Natural killer cell (primary cell): ENCODE data around the gene TRIM56. TPM values are rescaled to one million over a fixed set of nuclear protein-coding genes. Genes with fewer than 3 reads are reported as not detected.
A peak's percentile ranks its signal among the peaks of the same experiment; 100 is the strongest.
"Not testable (repeated sequence)": the region's sequence is repeated elsewhere in the genome, so short reads cannot be mapped to it uniquely, and the experiment has no call there.

Experiments
- ATAC-seq, 3 donors: fragments of 150-1000 bp in 2 of 3; fragments of 200-7000 bp in 1 of 3; cut with Tn5 transposase; 1 replicate in 1 of 3; 2 replicates in 2 of 3; pipeline ENCODE4 v1.10.0; 2021; ENCODE audit warnings: mild to moderate bottlenecking in 2 of 3, moderate library complexity in 2 of 3
- DNase-seq, 2 donors: peaks; one replicate each; pipeline versions ENCODE4 v3.0.0 to v3.0.0-alpha.2; 2013 to 2021; ENCODE audit warnings: mixed read lengths in 1 of 2
- H3K27ac ChIP-seq: one replicate; pipeline ENCODE4 v1.5.1; 2013; ENCODE audit warnings: mild to moderate bottlenecking, low read length
- H3K27me3 ChIP-seq: one replicate; pipeline ENCODE4 v1.6.1; 2013; ENCODE audit warnings: low read length; ENCODE audit not compliant: control insufficient read depth, insufficient read depth
- H3K36me3 ChIP-seq: one replicate; pipeline ENCODE4 v1.6.1; 2013; ENCODE audit warnings: low read length; ENCODE audit not compliant: control insufficient read depth, insufficient read depth
- H3K4me1 ChIP-seq: one replicate; pipeline ENCODE4 v1.6.1; 2013; ENCODE audit warnings: low read length; ENCODE audit not compliant: control insufficient read depth, insufficient read depth
- H3K4me3 ChIP-seq: one replicate; pipeline ENCODE4 v1.5.1; 2013; ENCODE audit warnings: low read length
- H3K9me3 ChIP-seq: one replicate; pipeline ENCODE4 v1.6.1; 2013; ENCODE audit warnings: low read length; ENCODE audit not compliant: control insufficient read depth, insufficient read depth
- H3K27ac Mint-ChIP-seq, 2 donors: one replicate each; pipeline ENCODE4 v1.8.0; 2022; ENCODE audit warnings: mild to moderate bottlenecking in 2 of 2, mixed read lengths in 2 of 2, moderate library complexity in 1 of 2
- H3K27me3 Mint-ChIP-seq, 2 donors: one replicate each; pipeline ENCODE4 v1.8.0; 2022; ENCODE audit warnings: low read depth in 2 of 2, mixed read lengths in 2 of 2
- H3K36me3 Mint-ChIP-seq: one replicate; pipeline ENCODE4 v1.8.0; 2022; ENCODE audit warnings: mixed read lengths
- H3K4me1 Mint-ChIP-seq, 2 donors: one replicate each; pipeline ENCODE4 v1.8.0; 2022; ENCODE audit warnings: mixed read lengths in 2 of 2
- H3K4me3 Mint-ChIP-seq: one replicate; pipeline ENCODE4 v1.8.0; 2022; ENCODE audit warnings: mild to moderate bottlenecking, moderate library complexity, mixed read lengths
- H3K9me3 Mint-ChIP-seq, 2 donors: one replicate each; pipeline ENCODE4 v1.8.0; 2022; ENCODE audit warnings: mixed read lengths in 2 of 2
- CTCF ChIP-seq: fragments of 200-600 bp; IDR thresholded peaks from one replicate; pipeline ENCODE4 v1.8.0; 2022; ENCODE audit warnings: antibody characterized with exemption
- WGBS: methylation state at CpG from one replicate; pipeline ENCODE4 v1.1.7; 2013; ENCODE audit warnings: missing lambda C conversion rate; ENCODE audit not compliant: insufficient coverage; 5-methylcytosine and 5-hydroxymethylcytosine counted together
- intact Hi-C: fragments of 100-400 bp; cut with micrococcal nuclease; formaldehyde crosslinking; loops from one replicate; pipeline ENCODE4 v1.14.2; 2022
- total RNA-seq, 4 donors: library from RNA; stranded (reverse); fragments of 120-200 nt in 1 of 4; gene quantifications; one replicate each; pipeline versions ENCODE4 v1.2.3 to v1.2.4, GENCODE V29; 2013 to 2022

The TRIM56 gene
- total RNA-seq, 3 donors from 2014 or later (not counting 1 experiment from before 2014, with no cell fraction given) = 53.6 to 75.8 (median 63.9) TPM

- Histone ChIP-seq H3K27ac (no peak overlapping the region), H3K4me3 (no peak overlapping the region), H3K27me3 (peaks cover 2% of the 10 kb centered on the region), H3K9me3 (no peaks in the 10 kb centered on the region), H3K36me3 (no peaks in the 10 kb centered on the region), H3K4me1 (peaks cover 7% of the 10 kb centered on the region)
- DNase-seq (no peak), ATAC-seq (no peak)
- Mint-ChIP-seq H3K27me3 (peaks cover 0 to 3% of the 10 kb centered on the region in 2 donors), H3K36me3 (no peaks in the 10 kb centered on the region), H3K9me3 (no peaks in the 10 kb centered on the region), H3K4me3 (no peak overlapping the region), H3K27ac (peak overlapping the region in 1 of 2 donors; percentile 22), H3K4me1 (peaks cover 22 to 26% of the 10 kb centered on the region in 2 donors)
- WGBS = 94% methylated on average over 18 of the region's 18 CpGs
- no peak for TF ChIP-seq CTCF
- intact Hi-C loops = no loop called here
Measured at GRCh38 chr7:101100858-101101847, 15.9 kb downstream of the TRIM56 start.

- peaks cover 15 to 17% of the 10 kb centered on the region in 2 donors for H3K4me1 Mint-ChIP-seq
- no peaks in the 10 kb centered on the region for H3K9me3 Mint-ChIP-seq
- H3K36me3 ChIP-seq = no peaks in the 10 kb centered on the region
- no peak overlapping the region for H3K4me3 ChIP-seq
- H3K27me3 ChIP-seq = peaks cover 2% of the 10 kb centered on the region
- no peak overlapping the region for H3K4me3 Mint-ChIP-seq
- H3K27ac ChIP-seq = no peak overlapping the region
- H3K27ac Mint-ChIP-seq = no peak overlapping the region
- no peaks in the 10 kb centered on the region for H3K36me3 Mint-ChIP-seq
- ATAC-seq (no peak), DNase-seq (no peak)
- peaks cover 0 to 3% of the 10 kb centered on the region in 2 donors for H3K27me3 Mint-ChIP-seq
- WGBS = 97% methylated on average over 6 of the region's 6 CpGs
- H3K4me1 ChIP-seq = peaks cover 7% of the 10 kb centered on the region
- H3K9me3 ChIP-seq = no peaks in the 10 kb centered on the region
- intact Hi-C loops = no loop called here
- TF ChIP-seq CTCF = no peak
Measured at GRCh38 chr7:101102026-101102425, 16.7 kb downstream of the TRIM56 start.

DNA sequence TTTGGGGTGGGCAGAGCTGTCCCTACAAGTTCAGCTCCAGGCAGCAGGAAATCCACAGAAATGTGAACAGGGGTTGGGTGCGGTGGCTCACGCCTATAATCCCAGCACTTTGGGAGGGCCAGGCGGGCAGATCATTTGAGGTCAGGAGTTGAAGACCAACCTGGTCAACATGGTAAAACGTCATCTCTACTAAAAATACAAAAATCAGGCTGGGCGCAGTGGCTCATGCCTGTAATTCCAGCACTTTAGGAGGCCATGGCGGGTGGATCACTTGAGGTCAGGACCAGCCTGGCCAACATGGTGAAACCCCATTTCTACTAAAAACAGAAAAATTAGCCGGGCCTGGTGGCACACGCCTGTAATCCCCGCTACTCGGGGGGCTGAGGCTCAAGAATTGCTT is 18.4 kb downstream of the TRIM56 start:
- WGBS = 80% methylated on average over 10 of the region's 10 CpGs
- H3K27ac ChIP-seq, DNase-seq, intact Hi-C loops, H3K4me1 ChIP-seq, H3K36me3 Mint-ChIP-seq, H3K36me3 ChIP-seq, H3K9me3 Mint-ChIP-seq, H3K27me3 ChIP-seq, H3K27ac Mint-ChIP-seq, H3K9me3 ChIP-seq, H3K4me3 ChIP-seq, ATAC-seq, H3K27me3 Mint-ChIP-seq, H3K4me3 Mint-ChIP-seq: not testable (repeated sequence)
- H3K4me1 Mint-ChIP-seq = peaks cover 10 to 12% of the 10 kb centered on the region in 2 donors

- DNase-seq (no peak), ATAC-seq (no peak)
- peaks cover 2% of the 10 kb centered on the region for H3K27me3 ChIP-seq
- no peak overlapping the region for H3K27ac ChIP-seq
- H3K4me1 ChIP-seq = peaks cover 7% of the 10 kb centered on the region
- WGBS = 88% methylated on average over 15 of the region's 15 CpGs
- no peaks in the 10 kb centered on the region for H3K36me3 Mint-ChIP-seq
- H3K27ac Mint-ChIP-seq = no peak overlapping the region
- TF ChIP-seq CTCF = no peak
- H3K9me3 ChIP-seq = no peaks in the 10 kb centered on the region
- H3K4me3 ChIP-seq = no peak overlapping the region
- H3K36me3 ChIP-seq = no peaks in the 10 kb centered on the region
- no peaks in the 10 kb centered on the region for H3K9me3 Mint-ChIP-seq
- H3K4me3 Mint-ChIP-seq = no peak overlapping the region
- H3K27me3 Mint-ChIP-seq = peaks cover 0 to 3% of the 10 kb centered on the region in 2 donors
- peaks cover 10 to 12% of the 10 kb centered on the region in 2 donors for H3K4me1 Mint-ChIP-seq
- intact Hi-C loops = no loop called here
Measured at GRCh38 chr7:101104193-101104713, 19.0 kb downstream of the TRIM56 start.
